HCT116 (cell line): ENCODE measurements around the gene SIN3B. TPM values are rescaled to one million over a fixed set of nuclear protein-coding genes. Genes with fewer than 3 reads are reported as not detected.

Experiments
- ATAC-seq: fragments of 200-7000 bp; cut with Tn5 transposase; 2 replicates; pipeline ENCODE4 v1.9.1; 2020; ENCODE audit warnings: mild to moderate bottlenecking, moderate library complexity
- BruUV-seq: library from RNA; stranded (reverse); fragments of 400-500 nt; replicated peaks from 2 replicates; lab custom pipeline; 2021; lab: Mats Ljungman, UMichigan
- CTCF ChIA-PET: fragments of 300-600 bp; sonication (Branson Sonifier 250); formaldehyde crosslinking; loops from one replicate; lab custom pipeline; 2021; ENCODE audit warnings: antibody characterized with exemption; lab: Charles Lee
- POLR2A ChIA-PET: fragments of 300-600, 350-600 bp; sonication (Branson Sonifier 250); formaldehyde crosslinking; loops from one replicate; lab custom pipeline; 2021; ENCODE audit warnings: antibody characterized with exemption; lab: Charles Lee
- RAD21 ChIA-PET, 2 experiments: fragments of 300-600 bp; sonication (Branson Sonifier 250); formaldehyde crosslinking; loops; one replicate each; lab custom pipeline; 2023; ENCODE audit warnings: low total read pairs in 2 of 2; ENCODE audit not compliant: uncharacterized antibody in 2 of 2, unreplicated experiment in 2 of 2, low non-redundant PET in 1 of 2; lab: Charles Lee
- DNase-seq: peaks from one replicate; pipeline ENCODE4 v3.0.0-alpha.2; 2010; ENCODE audit warnings: low read depth, low spot score
- H2AFZ ChIP-seq: fragments of 200-600 bp; shearing (Covaris generic), sonication (generic); 2 replicates; pipeline ENCODE4 v1.6.1; 2017; ENCODE audit warnings: low read depth, mixed run types, mixed read lengths, antibody characterized with exemption, low read length; ENCODE audit not compliant: poor library complexity, severe bottlenecking
- H3K27ac ChIP-seq: 2 replicates; pipeline ENCODE4 v1.5.1; 2012; ENCODE audit warnings: low read depth, low read length
- H3K27me3 ChIP-seq: fragments of 200-600 bp; sonication (generic); 2 replicates; pipeline ENCODE4 v1.6.1; 2016; ENCODE audit warnings: mixed run types, low read length, mixed read lengths; ENCODE audit not compliant: insufficient read depth
- H3K36me3 ChIP-seq, 2 experiments: fragments of 200-500 bp in 1 of 2; fragments of 200-600 bp in 1 of 2; sonication (Bioruptor generic) in 1 of 2; sonication (generic) in 1 of 2; 2 replicates each; pipeline versions ENCODE4 v1.5.1 to v1.6.1; 2014 to 2016; ENCODE audit warnings: low read length in 2 of 2, inconsistent platforms in 1 of 2, mixed read lengths in 1 of 2, mixed run types in 1 of 2; ENCODE audit not compliant: insufficient read depth in 2 of 2, control insufficient read depth in 1 of 2
- H3K4me1 ChIP-seq, 2 experiments: fragments of 200-600 bp in 1 of 2; sonication (generic) in 1 of 2; 2 replicates each; pipeline versions ENCODE4 v1.5.1 to v1.6.1; 2012 to 2017; ENCODE audit warnings: low read length in 2 of 2, inconsistent platforms in 1 of 2, mild to moderate bottlenecking in 1 of 2, mixed read lengths in 1 of 2, mixed run types in 1 of 2, moderate library complexity in 1 of 2; ENCODE audit not compliant: insufficient read depth in 2 of 2, control insufficient read depth in 1 of 2
- H3K4me2 ChIP-seq: fragments of 200-600 bp; sonication (generic); 2 replicates; pipeline ENCODE4 v1.6.1; 2017; ENCODE audit warnings: mixed run types, low read length, mixed read lengths
- H3K4me3 ChIP-seq, 2 experiments: fragments of 200-600 bp in 1 of 2; sonication (generic) in 1 of 2; replicated peaks in 1 of 2; 2 replicates each; pipeline ENCODE4 v1.5.1; 2011 to 2016; ENCODE audit warnings: low read length in 2 of 2, control low read depth in 1 of 2, low read depth in 1 of 2, mild to moderate bottlenecking in 1 of 2, mixed read lengths in 1 of 2, mixed run types in 1 of 2
- H3K79me2 ChIP-seq: fragments of 200-600 bp; sonication (generic); 2 replicates; pipeline ENCODE4 v1.6.1; 2017; ENCODE audit warnings: mild to moderate bottlenecking, mixed run types, low read length, moderate library complexity, mixed read lengths; ENCODE audit not compliant: insufficient read depth
- H3K9ac ChIP-seq: fragments of 200-600 bp; sonication (generic); 2 replicates; pipeline ENCODE4 v1.6.1; 2016; ENCODE audit warnings: low read length, mixed read lengths
- H3K9me2 ChIP-seq: fragments of 200-600 bp; sonication (generic), shearing (Covaris generic); 2 replicates; pipeline ENCODE4 v1.6.1; 2017; ENCODE audit warnings: mixed run types, mild to moderate bottlenecking, moderate library complexity; ENCODE audit not compliant: insufficient read depth
- H3K9me3 ChIP-seq, 2 experiments: fragments of 200-500 bp in 1 of 2; fragments of 200-600 bp in 1 of 2; sonication (Bioruptor generic) in 1 of 2; sonication (generic) in 1 of 2; 2 replicates each; pipeline ENCODE4 v1.6.1; 2014 to 2017; ENCODE audit warnings: low read length in 2 of 2, mixed read lengths in 2 of 2, inconsistent platforms in 1 of 2, low read depth in 1 of 2, mild to moderate bottlenecking in 1 of 2, mixed run types in 1 of 2, moderate library complexity in 1 of 2; ENCODE audit not compliant: control insufficient read depth in 1 of 2, insufficient read depth in 1 of 2
- H4K20me1 ChIP-seq: fragments of 200-600 bp; sonication (generic), shearing (Covaris generic); 2 replicates; pipeline ENCODE4 v1.6.1; 2017; ENCODE audit warnings: mixed run types, mild to moderate bottlenecking, moderate library complexity; ENCODE audit not compliant: insufficient read depth
- CBX3 ChIP-seq: IDR thresholded peaks from 2 replicates; pipeline ENCODE4 v1.6.1; 2012; ENCODE audit warnings: low read depth
- CEBPB ChIP-seq: IDR thresholded peaks from 2 replicates; pipeline ENCODE4 v1.6.1; 2012; ENCODE audit warnings: low read depth
- CTCF ChIP-seq, 3 experiments: fragments of 200-600 bp in 1 of 3; sonication (generic) in 1 of 3; IDR thresholded peaks in 2 of 3; conservative IDR thresholded peaks in 1 of 3; 2 replicates each; pipeline ENCODE4 v1.5.1; 2012 to 2017; ENCODE audit warnings: low read depth in 2 of 3, low read length in 2 of 3, antibody characterized with exemption in 1 of 3, borderline replicate concordance in 1 of 3, control low read depth in 1 of 3, mild to moderate bottlenecking in 1 of 3, mixed read lengths in 1 of 3, mixed run types in 1 of 3, moderate library complexity in 1 of 3; ENCODE audit not compliant: insufficient read depth in 1 of 3
- EGR1 ChIP-seq: IDR thresholded peaks from 2 replicates; pipeline ENCODE4 v1.6.1; 2012; ENCODE audit warnings: low read depth
- EZH2phosphoT487 ChIP-seq: fragments of 200-600 bp; IDR thresholded peaks from 2 replicates; pipeline ENCODE4 v1.6.1; 2018; ENCODE audit warnings: antibody characterized with exemption, borderline replicate concordance
- JUND ChIP-seq: IDR thresholded peaks from 2 replicates; pipeline ENCODE4 v1.6.1; 2012
- POLR2AphosphoS5 ChIP-seq: IDR thresholded peaks from 2 replicates; pipeline ENCODE4 v1.6.1; 2011; ENCODE audit warnings: mild to moderate bottlenecking, low read depth, low read length, moderate library complexity
- SIN3A ChIP-seq: IDR thresholded peaks from 2 replicates; pipeline ENCODE4 v1.6.1; 2012; ENCODE audit warnings: low read depth
- YY1 ChIP-seq: IDR thresholded peaks from 2 replicates; pipeline ENCODE4 v1.6.1; 2011; ENCODE audit warnings: low read length, low read depth, moderate library complexity, mild to moderate bottlenecking; ENCODE audit not compliant: insufficient replicate concordance; ENCODE audit errors: extremely low read depth
- ZFX ChIP-seq: fragments of 450-650 bp; IDR thresholded peaks from 2 replicates; pipeline ENCODE4 v1.6.1; 2017
- ZNF274 ChIP-seq: fragments of 200-500 bp; sonication (Bioruptor generic); IDR thresholded peaks from 2 replicates; pipeline ENCODE4 v1.6.1; 2014; ENCODE audit warnings: mild to moderate bottlenecking, low read depth, low read length, inconsistent platforms
- intact Hi-C: fragments of 100-400 bp; cut with micrococcal nuclease; formaldehyde crosslinking; loops from 2 replicates; pipeline ENCODE4 v1.10.0; 2022
- total RNA-seq: library from RNA; stranded (reverse); gene quantifications from one replicate; pipeline ENCODE4 v1.2.1, GENCODE V29; 2021; ENCODE audit not compliant: unreplicated experiment
- TF ChIP-seq, protein P1 (sequence below): IDR thresholded peaks from 2 replicates; pipeline ENCODE4 v1.6.1; 2012; ENCODE audit warnings: low read depth
- TF ChIP-seq, protein P2 (sequence below): IDR thresholded peaks from 2 replicates; pipeline ENCODE4 v1.6.1; 2011; ENCODE audit warnings: mild to moderate bottlenecking, low read length, moderate library complexity; ENCODE audit not compliant: insufficient replicate concordance; ENCODE audit errors: extremely low read depth
- TF ChIP-seq, protein P3 (sequence below): IDR thresholded peaks from 2 replicates; pipeline ENCODE4 v1.6.1; 2012

Gene SIN3B
- total RNA-seq, 1 experiment from 2014 or later: 59.9 TPM

GRCh38 chr19:16893686-16893989 lies 64.4 kb downstream of the SIN3B start (continued):
- TF ChIP-seq CTCF (IDR thresholded peaks at IDR 0.05 in 2 of 3, conservative IDR thresholded peaks at IDR 0.05 in 1 of 3; ENCODE audit: borderline replicate concordance in 1 of 3, insufficient read depth in 1 of 3, low read depth in 2 of 3, low read length in 2 of 3) (no peak), JUND (no peak), ZNF274 (no peak), CEBPB (no peak), POLR2AphosphoS5 (no peak)
- TF ChIP-seq, protein P1, sequence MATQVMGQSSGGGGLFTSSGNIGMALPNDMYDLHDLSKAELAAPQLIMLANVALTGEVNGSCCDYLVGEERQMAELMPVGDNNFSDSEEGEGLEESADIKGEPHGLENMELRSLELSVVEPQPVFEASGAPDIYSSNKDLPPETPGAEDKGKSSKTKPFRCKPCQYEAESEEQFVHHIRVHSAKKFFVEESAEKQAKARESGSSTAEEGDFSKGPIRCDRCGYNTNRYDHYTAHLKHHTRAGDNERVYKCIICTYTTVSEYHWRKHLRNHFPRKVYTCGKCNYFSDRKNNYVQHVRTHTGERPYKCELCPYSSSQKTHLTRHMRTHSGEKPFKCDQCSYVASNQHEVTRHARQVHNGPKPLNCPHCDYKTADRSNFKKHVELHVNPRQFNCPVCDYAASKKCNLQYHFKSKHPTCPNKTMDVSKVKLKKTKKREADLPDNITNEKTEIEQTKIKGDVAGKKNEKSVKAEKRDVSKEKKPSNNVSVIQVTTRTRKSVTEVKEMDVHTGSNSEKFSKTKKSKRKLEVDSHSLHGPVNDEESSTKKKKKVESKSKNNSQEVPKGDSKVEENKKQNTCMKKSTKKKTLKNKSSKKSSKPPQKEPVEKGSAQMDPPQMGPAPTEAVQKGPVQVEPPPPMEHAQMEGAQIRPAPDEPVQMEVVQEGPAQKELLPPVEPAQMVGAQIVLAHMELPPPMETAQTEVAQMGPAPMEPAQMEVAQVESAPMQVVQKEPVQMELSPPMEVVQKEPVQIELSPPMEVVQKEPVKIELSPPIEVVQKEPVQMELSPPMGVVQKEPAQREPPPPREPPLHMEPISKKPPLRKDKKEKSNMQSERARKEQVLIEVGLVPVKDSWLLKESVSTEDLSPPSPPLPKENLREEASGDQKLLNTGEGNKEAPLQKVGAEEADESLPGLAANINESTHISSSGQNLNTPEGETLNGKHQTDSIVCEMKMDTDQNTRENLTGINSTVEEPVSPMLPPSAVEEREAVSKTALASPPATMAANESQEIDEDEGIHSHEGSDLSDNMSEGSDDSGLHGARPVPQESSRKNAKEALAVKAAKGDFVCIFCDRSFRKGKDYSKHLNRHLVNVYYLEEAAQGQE: no peak

DNA sequence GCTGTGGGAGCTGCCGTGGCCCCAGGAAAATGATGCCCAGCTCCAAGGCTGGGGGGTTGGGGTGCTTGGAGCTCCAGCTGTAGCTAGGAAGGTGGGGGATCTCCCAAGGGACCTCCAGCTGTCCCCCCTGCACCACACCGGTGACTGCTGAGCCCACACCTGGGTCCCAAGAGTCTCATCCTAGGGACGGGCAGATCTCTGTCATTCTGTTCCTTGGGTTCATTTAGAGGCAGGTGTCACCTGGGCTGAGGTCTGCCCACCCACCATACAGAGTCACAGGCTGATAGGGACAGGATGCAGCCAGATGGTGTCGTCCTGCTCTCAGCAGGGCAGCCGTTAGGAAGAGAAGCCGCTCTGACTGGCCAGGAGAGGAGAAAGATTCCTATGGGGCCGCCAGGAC lies 64.9 kb downstream of the SIN3B start:
- ATAC-seq (no peak), DNase-seq (no peak)
- H3K9me2 ChIP-seq: no peaks in the 10 kb centered on the region
- BruUV-seq: no TSS peak
- POLR2A ChIA-PET: no interaction called here
- TF ChIP-seq CBX3 (no peak), EZH2phosphoT487 (no peak), YY1 (no peak), SIN3A (no peak), EGR1 (no peak), ZFX (no peak), ZNF274 (no peak)
- TF ChIP-seq, protein P2, sequence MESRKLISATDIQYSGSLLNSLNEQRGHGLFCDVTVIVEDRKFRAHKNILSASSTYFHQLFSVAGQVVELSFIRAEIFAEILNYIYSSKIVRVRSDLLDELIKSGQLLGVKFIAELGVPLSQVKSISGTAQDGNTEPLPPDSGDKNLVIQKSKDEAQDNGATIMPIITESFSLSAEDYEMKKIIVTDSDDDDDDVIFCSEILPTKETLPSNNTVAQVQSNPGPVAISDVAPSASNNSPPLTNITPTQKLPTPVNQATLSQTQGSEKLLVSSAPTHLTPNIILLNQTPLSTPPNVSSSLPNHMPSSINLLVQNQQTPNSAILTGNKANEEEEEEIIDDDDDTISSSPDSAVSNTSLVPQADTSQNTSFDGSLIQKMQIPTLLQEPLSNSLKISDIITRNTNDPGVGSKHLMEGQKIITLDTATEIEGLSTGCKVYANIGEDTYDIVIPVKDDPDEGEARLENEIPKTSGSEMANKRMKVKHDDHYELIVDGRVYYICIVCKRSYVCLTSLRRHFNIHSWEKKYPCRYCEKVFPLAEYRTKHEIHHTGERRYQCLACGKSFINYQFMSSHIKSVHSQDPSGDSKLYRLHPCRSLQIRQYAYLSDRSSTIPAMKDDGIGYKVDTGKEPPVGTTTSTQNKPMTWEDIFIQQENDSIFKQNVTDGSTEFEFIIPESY: no peak
- TF ChIP-seq, protein P3, sequence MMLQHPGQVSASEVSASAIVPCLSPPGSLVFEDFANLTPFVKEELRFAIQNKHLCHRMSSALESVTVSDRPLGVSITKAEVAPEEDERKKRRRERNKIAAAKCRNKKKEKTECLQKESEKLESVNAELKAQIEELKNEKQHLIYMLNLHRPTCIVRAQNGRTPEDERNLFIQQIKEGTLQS: no peak
- no peak overlapping the region for H3K4me2 ChIP-seq
- H3K27ac ChIP-seq: no peak overlapping the region
- no peaks in the 10 kb centered on the region for H3K9me3 ChIP-seq
- H3K27me3 ChIP-seq: no peaks in the 10 kb centered on the region
- no peak overlapping the region for H2AFZ ChIP-seq
- intact Hi-C loops: no loop called here
- RAD21 ChIA-PET: no interaction called here
- H3K9ac ChIP-seq: no peak overlapping the region
- CTCF ChIA-PET: no interaction called here
- no peaks in the 10 kb centered on the region for H3K79me2 ChIP-seq
- no peak overlapping the region for H3K4me3 ChIP-seq
- no peaks in the 10 kb centered on the region for H4K20me1 ChIP-seq
- no peaks in the 10 kb centered on the region for H3K36me3 ChIP-seq
- H3K4me1 ChIP-seq: peaks cover 2 to 4% of the 10 kb centered on the region in 2 experiments; a peak in 2 of 4 replicates
